Smooth muscle cell (in vitro differentiated cells): ENCODE data around the gene ALG9. TPM values are rescaled to one million over a fixed set of nuclear protein-coding genes. Genes with fewer than 3 reads are reported as not detected.

Experiments
- DNase-seq: peaks from one replicate; lab custom pipeline; 2025; ENCODE audit not compliant: unreplicated experiment; lab: John Stamatoyannopoulos, UW
- H2AFZ ChIP-seq: fragments of 200-600 bp; sonication (generic); 2 replicates; pipeline ENCODE4 v1.6.0; 2016; ENCODE audit warnings: antibody characterized with exemption, low read depth, mild to moderate bottlenecking
- H3F3A ChIP-seq: fragments of 200-600 bp; sonication (generic); 2 replicates; pipeline ENCODE4 v1.6.0; 2017; ENCODE audit warnings: antibody characterized with exemption, low read depth
- H3K27ac ChIP-seq: fragments of 200-600 bp; sonication (generic); 2 replicates; pipeline ENCODE4 v1.5.1; 2016; ENCODE audit warnings: low read depth, mild to moderate bottlenecking
- H3K27me3 ChIP-seq: fragments of 200-600 bp; sonication (generic); 2 replicates; pipeline ENCODE4 v1.6.1; 2016; ENCODE audit warnings: low read depth, mild to moderate bottlenecking
- H3K36me3 ChIP-seq: fragments of 200-600 bp; sonication (generic); 2 replicates; pipeline ENCODE4 v1.5.1; 2016; ENCODE audit warnings: low read depth
- H3K4me1 ChIP-seq: fragments of 200-600 bp; sonication (generic); 2 replicates; pipeline ENCODE4 v1.5.1; 2016; ENCODE audit warnings: low read depth
- H3K4me2 ChIP-seq: fragments of 200-600 bp; sonication (generic); 2 replicates; pipeline ENCODE4 v1.6.0; 2016; ENCODE audit warnings: mild to moderate bottlenecking
- H3K4me3 ChIP-seq: fragments of 200-600 bp; sonication (generic); 2 replicates; pipeline ENCODE4 v1.5.1; 2016; ENCODE audit warnings: mild to moderate bottlenecking
- H3K79me2 ChIP-seq: fragments of 200-600 bp; sonication (generic); 2 replicates; pipeline ENCODE4 v1.6.0; 2016; ENCODE audit warnings: low read depth, mild to moderate bottlenecking
- H3K9ac ChIP-seq: fragments of 200-600 bp; sonication (generic); 2 replicates; pipeline ENCODE4 v1.6.0; 2016; ENCODE audit warnings: low read depth
- H3K9me3 ChIP-seq: fragments of 200-600 bp; sonication (generic); replicated peaks from 2 replicates; pipeline ENCODE4 v1.5.1; 2016; ENCODE audit warnings: low read depth
- H4K20me1 ChIP-seq: fragments of 200-600 bp; sonication (generic); 2 replicates; pipeline ENCODE4 v1.6.0; 2016; ENCODE audit warnings: low read depth
- WGBS: methylation state at CpG from one replicate; pipeline ENCODE4 v1.1.7; 2016; ENCODE audit warnings: low lambda C conversion rate; 5-methylcytosine and 5-hydroxymethylcytosine counted together
- polyA plus RNA-seq: library from polyadenylated mRNA; unstranded; fragments of >200 nt; fragmentation: Nextera tagmentation; extraction: Ambion mirVana; gene quantifications from 2 replicates; pipeline ENCODE4 v1.2.1, GENCODE V29; 2016
- total RNA-seq: library from RNA; depleted of rRNA; stranded (reverse); fragments of >200 nt; gene quantifications from 2 replicates; pipeline ENCODE4 v1.2.3, GENCODE V29; 2014
- TF ChIP-seq, protein P1 (sequence below): fragments of 200-600 bp; sonication (generic); IDR thresholded peaks from 2 replicates; pipeline ENCODE4 v1.5.1; 2017; ENCODE audit warnings: borderline replicate concordance, mild to moderate bottlenecking, antibody characterized with exemption; ENCODE audit not compliant: insufficient read depth, poor library complexity, severe bottlenecking

ALG9 gene
- total and polyA plus RNA-seq, 2 experiments from 2014 or later = 70.5 to 116 TPM

- no peak overlapping the region for H3K9ac ChIP-seq
- H3K4me1 ChIP-seq = peaks cover 8% of the 10 kb centered on the region
- no peak overlapping the region for H3K4me2 ChIP-seq
- no peak overlapping the region for H2AFZ ChIP-seq
- WGBS = 86% methylated on average over 5 of the region's 5 CpGs
- no peak overlapping the region for H3K27ac ChIP-seq
- no peaks in the 10 kb centered on the region for H3K9me3 ChIP-seq
- H3K36me3 ChIP-seq = no peaks in the 10 kb centered on the region
- TF ChIP-seq, protein P1, sequence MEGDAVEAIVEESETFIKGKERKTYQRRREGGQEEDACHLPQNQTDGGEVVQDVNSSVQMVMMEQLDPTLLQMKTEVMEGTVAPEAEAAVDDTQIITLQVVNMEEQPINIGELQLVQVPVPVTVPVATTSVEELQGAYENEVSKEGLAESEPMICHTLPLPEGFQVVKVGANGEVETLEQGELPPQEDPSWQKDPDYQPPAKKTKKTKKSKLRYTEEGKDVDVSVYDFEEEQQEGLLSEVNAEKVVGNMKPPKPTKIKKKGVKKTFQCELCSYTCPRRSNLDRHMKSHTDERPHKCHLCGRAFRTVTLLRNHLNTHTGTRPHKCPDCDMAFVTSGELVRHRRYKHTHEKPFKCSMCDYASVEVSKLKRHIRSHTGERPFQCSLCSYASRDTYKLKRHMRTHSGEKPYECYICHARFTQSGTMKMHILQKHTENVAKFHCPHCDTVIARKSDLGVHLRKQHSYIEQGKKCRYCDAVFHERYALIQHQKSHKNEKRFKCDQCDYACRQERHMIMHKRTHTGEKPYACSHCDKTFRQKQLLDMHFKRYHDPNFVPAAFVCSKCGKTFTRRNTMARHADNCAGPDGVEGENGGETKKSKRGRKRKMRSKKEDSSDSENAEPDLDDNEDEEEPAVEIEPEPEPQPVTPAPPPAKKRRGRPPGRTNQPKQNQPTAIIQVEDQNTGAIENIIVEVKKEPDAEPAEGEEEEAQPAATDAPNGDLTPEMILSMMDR = no peak
- no peaks in the 10 kb centered on the region for H3K79me2 ChIP-seq
- no peak overlapping the region for H3K4me3 ChIP-seq
- no peaks in the 10 kb centered on the region for H3F3A ChIP-seq
- DNase-seq = no peak
- no peaks in the 10 kb centered on the region for H3K27me3 ChIP-seq
- no peaks in the 10 kb centered on the region for H4K20me1 ChIP-seq
Measured at GRCh38 chr11:111882202-111882601, 10.8 kb upstream of the ALG9 start.

- Histone ChIP-seq H3K27ac (peak overlapping the region; percentile 98), H3K4me1 (peaks cover 8% of the 10 kb centered on the region), H3K79me2 (no peaks in the 10 kb centered on the region), H3K9me3 (no peaks in the 10 kb centered on the region), H3K4me3 (peak overlapping the region; percentile 63), H3K4me2 (peak overlapping the region; percentile 93), H4K20me1 (no peaks in the 10 kb centered on the region), H3F3A (no peaks in the 10 kb centered on the region), H3K27me3 (no peaks in the 10 kb centered on the region), H3K36me3 (no peaks in the 10 kb centered on the region), H3K9ac (peak overlapping the region; percentile 96), H2AFZ (peak overlapping the region; percentile 87)
- no peak for DNase-seq
- TF ChIP-seq, protein P1 = no peak
- whole genome bisulfite sequencing = 73% methylated on average over 6 of the region's 6 CpGs
Measured at GRCh38 chr11:111879637-111879960, 8.2 kb upstream of the ALG9 start.

- peak within 1 kb of the TSS; percentile 93 for H3K4me2 ChIP-seq
- H2AFZ ChIP-seq = peak within 1 kb of the TSS; percentile 87
- no peaks in the 10 kb centered on the region for H3K27me3 ChIP-seq
- peak within 1 kb of the TSS; percentile 63 for H3K4me3 ChIP-seq
- peak; percentile 83 for DNase-seq
- peak within 1 kb of the TSS; percentile 96 for H3K9ac ChIP-seq
- TF ChIP-seq, protein P1 = peak; percentile 95
- no peaks in the 10 kb centered on the region for H4K20me1 ChIP-seq
- peak within 1 kb of the TSS; percentile 98 for H3K27ac ChIP-seq
- no peaks in the 10 kb centered on the region for H3K79me2 ChIP-seq
- peaks cover 8% of the 10 kb centered on the region for H3K4me1 ChIP-seq
- H3K36me3 ChIP-seq = no peaks in the 10 kb centered on the region
- H3K9me3 ChIP-seq = no peaks in the 10 kb centered on the region
- H3F3A ChIP-seq = no peaks in the 10 kb centered on the region
- under 1% methylated on average over 53 of the region's 55 CpGs for WGBS
Measured at GRCh38 chr11:111878849-111879636, 7.7 kb upstream of the ALG9 start, which contains the start of the genes CFAP68 and FDXACB1. Gene CFAP68, plus strand, starts transcription at chr11:111879541. Its CDS starts 20 bp downstream, at chr11:111879561. Gene FDXACB1, minus strand, starts transcription at chr11:111879165. Its CDS starts 33 bp downstream, at chr11:111879132.
